ENCODE measurements around the gene TSPAN9. TPM values are rescaled to one million over a fixed set of nuclear protein-coding genes. Genes with fewer than 3 reads are reported as not detected.

The TSPAN9 gene
- total RNA-seq, 1 experiment from 2014 or later: 13.4 TPM

DNA sequence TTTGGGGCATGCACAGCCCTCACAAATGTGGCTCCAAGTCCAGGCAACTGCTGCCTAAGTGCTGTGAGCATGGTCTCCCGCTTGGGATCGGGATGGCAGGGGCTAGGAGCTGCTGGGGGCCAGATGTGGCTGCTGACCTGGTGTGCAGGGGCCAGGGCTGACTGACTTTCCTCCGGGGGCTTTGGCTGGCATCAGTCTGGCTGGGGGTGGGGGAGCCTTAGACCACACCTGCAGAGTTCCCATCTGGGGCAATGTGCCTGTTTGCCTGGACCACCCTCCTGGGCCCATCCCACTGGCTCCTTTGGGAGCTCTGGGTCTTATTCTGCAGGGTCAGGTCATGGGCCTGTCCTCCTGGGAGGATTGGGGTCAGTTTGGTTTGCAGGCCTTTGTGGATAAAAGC is 90.5 kb downstream of the TSPAN9 start:
- POLR2A ChIA-PET: interaction anchor here (0.7 to 1.9 kb wide), 3 partner anchors 87 to 291 kb away, joined by 3 to 6 read pairs (median 4); partner anchors contain the start of genes FOXM1 and RHNO1
- no TSS peak for BruUV-seq (replicated peaks)
- H3K4me1 Mint-ChIP-seq (ENCODE audit: insufficient read depth, unreplicated experiment): peaks cover 40% of the 10 kb centered on the region

DNA sequence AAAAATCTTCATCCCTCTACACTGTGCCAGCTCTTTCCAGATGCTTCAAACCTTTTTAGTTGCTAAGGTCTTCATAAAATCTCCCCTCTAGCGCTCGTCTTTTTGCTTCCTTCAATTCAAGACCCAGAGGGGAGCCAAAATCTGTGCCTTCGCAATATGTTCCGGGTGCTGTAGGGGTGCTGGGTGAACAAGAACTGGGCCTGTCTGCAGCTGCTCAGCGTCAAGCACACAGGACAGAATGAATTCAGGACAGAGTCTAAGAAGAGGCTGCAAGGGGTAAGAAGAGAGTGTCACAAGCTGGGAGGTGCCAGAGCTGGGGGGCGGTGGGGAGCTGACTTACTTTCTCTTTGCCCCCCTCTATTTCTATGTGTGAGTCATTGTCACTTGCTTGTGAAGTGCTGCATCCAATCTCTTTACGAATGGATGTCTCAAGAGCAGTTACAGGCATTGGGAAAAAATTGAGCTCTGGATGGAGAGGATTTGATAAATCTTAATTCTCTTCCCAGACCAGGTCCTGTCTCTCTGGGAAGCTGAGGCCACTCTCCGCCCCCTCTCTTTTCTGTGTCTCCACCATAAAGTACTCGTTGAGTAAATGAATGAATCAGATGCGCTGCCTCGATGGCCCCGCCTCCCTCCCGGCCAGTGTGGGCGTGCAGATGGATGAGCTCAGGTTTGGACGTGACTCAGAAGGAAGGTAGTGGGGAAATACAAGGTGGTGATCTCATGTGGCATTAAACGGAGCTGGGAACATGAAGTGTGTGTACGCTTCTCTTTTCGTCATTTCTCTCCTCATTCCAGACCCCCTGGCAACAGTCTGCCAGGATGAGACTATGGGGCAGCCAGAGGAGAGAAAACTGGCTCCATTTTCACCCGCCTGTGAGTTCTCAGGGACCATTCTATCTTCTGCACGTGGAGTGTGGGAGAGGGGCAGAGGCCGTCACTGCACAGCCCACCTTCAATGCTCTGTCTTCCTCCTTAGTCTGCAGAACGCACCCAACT is 91.3 kb downstream of the TSPAN9 start:
- no peaks in the 10 kb centered on the region for H3K27me3 Mint-ChIP-seq (ENCODE audit: insufficient read depth, unreplicated experiment)
- H3K4me3 Mint-ChIP-seq (ENCODE audit: unreplicated experiment): peak overlapping the region; percentile 20
- CTCF ChIA-PET: interaction anchor here (0.6 to 2.7 kb wide), 11 partner anchors 15 to 1065 kb away, joined by 3 to 22 read pairs (median 4); no protein-coding TSS in a partner anchor
- no peaks in the 10 kb centered on the region for H3K36me3 Mint-ChIP-seq (ENCODE audit: insufficient read depth, unreplicated experiment)
- intact Hi-C loops (cut with micrococcal nuclease): loop anchor here (1.0 kb wide), 1 partner anchor 50 kb away; no protein-coding TSS in a partner anchor
- TF ChIP-seq, protein P1, sequence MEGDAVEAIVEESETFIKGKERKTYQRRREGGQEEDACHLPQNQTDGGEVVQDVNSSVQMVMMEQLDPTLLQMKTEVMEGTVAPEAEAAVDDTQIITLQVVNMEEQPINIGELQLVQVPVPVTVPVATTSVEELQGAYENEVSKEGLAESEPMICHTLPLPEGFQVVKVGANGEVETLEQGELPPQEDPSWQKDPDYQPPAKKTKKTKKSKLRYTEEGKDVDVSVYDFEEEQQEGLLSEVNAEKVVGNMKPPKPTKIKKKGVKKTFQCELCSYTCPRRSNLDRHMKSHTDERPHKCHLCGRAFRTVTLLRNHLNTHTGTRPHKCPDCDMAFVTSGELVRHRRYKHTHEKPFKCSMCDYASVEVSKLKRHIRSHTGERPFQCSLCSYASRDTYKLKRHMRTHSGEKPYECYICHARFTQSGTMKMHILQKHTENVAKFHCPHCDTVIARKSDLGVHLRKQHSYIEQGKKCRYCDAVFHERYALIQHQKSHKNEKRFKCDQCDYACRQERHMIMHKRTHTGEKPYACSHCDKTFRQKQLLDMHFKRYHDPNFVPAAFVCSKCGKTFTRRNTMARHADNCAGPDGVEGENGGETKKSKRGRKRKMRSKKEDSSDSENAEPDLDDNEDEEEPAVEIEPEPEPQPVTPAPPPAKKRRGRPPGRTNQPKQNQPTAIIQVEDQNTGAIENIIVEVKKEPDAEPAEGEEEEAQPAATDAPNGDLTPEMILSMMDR (IDR thresholded peaks at IDR 0.05; ENCODE audit: unreplicated experiment): no peak
- POLR2A ChIA-PET: interaction anchor here (0.7 to 1.9 kb wide), 13 partner anchors 15 to 292 kb away, joined by 3 to 6 read pairs (median 4); partner anchors contain the start of genes FOXM1 and RHNO1
- peaks cover 46% of the 10 kb centered on the region for H3K4me1 Mint-ChIP-seq (ENCODE audit: insufficient read depth, unreplicated experiment)
- H3K9me3 Mint-ChIP-seq (ENCODE audit: unreplicated experiment): no peaks in the 10 kb centered on the region
- peak overlapping the region; percentile 66 for H3K27ac Mint-ChIP-seq (ENCODE audit: low read depth, unreplicated experiment)
- BruUV-seq (replicated peaks): no TSS peak
- peak; percentile 97 for DNase-seq (ENCODE audit: unreplicated experiment)

More for the DNA sequence above, 90.5 kb downstream of the TSPAN9 start:
- H3K4me3 Mint-ChIP-seq (ENCODE audit: unreplicated experiment): no peak overlapping the region
- TF ChIP-seq, protein P1 (IDR thresholded peaks at IDR 0.05; ENCODE audit: unreplicated experiment): no peak
- no peaks in the 10 kb centered on the region for H3K9me3 Mint-ChIP-seq (ENCODE audit: unreplicated experiment)
- no peaks in the 10 kb centered on the region for H3K27me3 Mint-ChIP-seq (ENCODE audit: insufficient read depth, unreplicated experiment)
- CTCF ChIA-PET: interaction anchor here (0.7 to 2.7 kb wide), 6 partner anchors 14 to 112 kb away, joined by 3 to 22 read pairs (median 6); no protein-coding TSS in a partner anchor
- no peaks in the 10 kb centered on the region for H3K36me3 Mint-ChIP-seq (ENCODE audit: insufficient read depth, unreplicated experiment)
- no peak for DNase-seq (ENCODE audit: unreplicated experiment)
- H3K27ac Mint-ChIP-seq (ENCODE audit: low read depth, unreplicated experiment): no peak overlapping the region
- intact Hi-C loops (cut with micrococcal nuclease): no loop called here

DNA sequence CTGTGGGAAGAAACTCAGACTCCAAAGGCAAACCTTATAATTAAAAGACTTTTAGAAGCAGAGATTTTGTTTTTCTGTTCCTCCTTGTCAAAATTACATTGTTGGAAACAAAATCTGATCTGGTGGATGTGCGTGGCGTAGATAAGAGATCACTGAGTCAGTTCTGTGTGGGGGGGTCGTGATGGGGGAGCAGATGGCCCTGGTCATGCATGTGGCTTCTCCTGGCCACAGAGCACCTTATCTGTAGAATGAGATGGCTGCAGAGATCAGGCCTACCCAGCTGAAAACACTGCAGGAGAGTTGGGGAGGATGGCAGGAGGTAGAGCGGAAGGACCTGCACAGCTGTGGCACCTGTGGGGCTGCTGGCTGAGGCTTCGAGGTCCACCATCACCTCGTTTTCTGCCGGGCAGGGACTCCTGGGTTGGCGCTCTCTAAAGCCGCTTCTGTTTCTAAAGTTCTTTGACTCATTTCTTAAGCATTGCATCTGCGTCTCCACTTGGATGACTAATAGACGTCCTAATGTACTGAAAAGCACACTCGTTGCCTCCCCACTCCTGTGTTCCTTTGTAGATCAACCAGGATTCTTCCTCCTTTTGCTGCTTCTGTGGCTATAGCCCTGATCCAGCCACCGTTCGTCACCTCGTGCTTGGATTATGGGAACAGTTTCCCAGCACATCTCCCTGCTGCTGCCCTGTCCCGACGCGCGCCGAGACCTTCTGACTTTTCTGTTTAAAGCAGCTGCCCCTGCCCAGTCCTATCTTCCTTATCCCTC is 93.4 kb downstream of the TSPAN9 start:
- Mint-ChIP-seq H3K27ac (ENCODE audit: low read depth, unreplicated experiment) (peak overlapping the region; percentile 81), H3K4me1 (ENCODE audit: insufficient read depth, unreplicated experiment) (peaks cover 46% of the 10 kb centered on the region), H3K27me3 (ENCODE audit: insufficient read depth, unreplicated experiment) (no peaks in the 10 kb centered on the region), H3K9me3 (ENCODE audit: unreplicated experiment) (no peaks in the 10 kb centered on the region), H3K4me3 (ENCODE audit: unreplicated experiment) (peak overlapping the region; percentile 7), H3K36me3 (ENCODE audit: insufficient read depth, unreplicated experiment) (no peaks in the 10 kb centered on the region)
- TF ChIP-seq, protein P1 (IDR thresholded peaks at IDR 0.05; ENCODE audit: unreplicated experiment): no peak
- ChIA-PET CTCF (interaction anchor here (0.6 kb wide), 2 partner anchors 612 to 1398 kb away, joined by 3 read pairs; no protein-coding TSS in a partner anchor), POLR2A (interaction anchor here (0.6 to 1.2 kb wide), 2 partner anchors 12 to 48 kb away, joined by 3 read pairs; no protein-coding TSS in a partner anchor)
- intact Hi-C loops (cut with micrococcal nuclease): no loop called here
- DNase-seq (ENCODE audit: unreplicated experiment): peak; percentile 83
- BruUV-seq (replicated peaks): TSS peak; percentile 89

All from MCF 10A (cell line).